ENCODE measurements around the gene SLC12A5.

The SLC12A5 gene

GRCh38 chr20:46006022-46006705 lies 22.9 kb upstream of the SLC12A5 start:
- no peak for DNase-seq (ENCODE audit: low read depth in 3 of 3)

GRCh38 chr20:46006964-46007363 lies 22.1 kb upstream of the SLC12A5 start:
- no peak for DNase-seq (ENCODE audit: low read depth in 3 of 3)

- no peak for DNase-seq (ENCODE audit: low read depth in 3 of 3)
Measured at GRCh38 chr20:46007671-46008070, 21.3 kb upstream of the SLC12A5 start.

- no peak for DNase-seq (ENCODE audit: low read depth in 3 of 3)
Measured at GRCh38 chr20:46009816-46010215, 19.2 kb upstream of the SLC12A5 start.

GRCh38 chr20:46010491-46011391 lies 18.3 kb upstream of the SLC12A5 start:
- peak in 2 of 3 experiments; percentile 29 to 43 for DNase-seq (ENCODE audit: low read depth in 3 of 3)

GRCh38 chr20:46011631-46012482 lies 17.2 kb upstream of the SLC12A5 start:
- peak in 1 of 3 experiments; percentile 58 for DNase-seq (ENCODE audit: low read depth in 3 of 3)

- DNase-seq (ENCODE audit: low read depth in 3 of 3), result no peak
Measured at GRCh38 chr20:46012921-46013320, 16.1 kb upstream of the SLC12A5 start.

- DNase-seq (ENCODE audit: low read depth in 3 of 3), result no peak
Measured at GRCh38 chr20:46013322-46013828, 15.6 kb upstream of the SLC12A5 start.

GRCh38 chr20:46013829-46014516 lies 15.0 kb upstream of the SLC12A5 start:
- peak; percentile 44 to 70 (median 47) for DNase-seq (ENCODE audit: low read depth in 3 of 3)

- DNase-seq (ENCODE audit: low read depth in 3 of 3), result no peak
Measured at GRCh38 chr20:46014517-46015396, 14.3 kb upstream of the SLC12A5 start.

GRCh38 chr20:46017272-46017671 lies 11.7 kb upstream of the SLC12A5 start:
- no peak for DNase-seq (ENCODE audit: low read depth in 3 of 3)

- no peak for DNase-seq (ENCODE audit: low read depth in 3 of 3)
Measured at GRCh38 chr20:46018112-46018511, 10.9 kb upstream of the SLC12A5 start.

GRCh38 chr20:46018611-46019010 lies 10.4 kb upstream of the SLC12A5 start:
- no peak for DNase-seq (ENCODE audit: low read depth in 3 of 3)

GRCh38 chr20:46020555-46020954 lies 8.5 kb upstream of the SLC12A5 start:
- DNase-seq (ENCODE audit: low read depth in 3 of 3), result no peak

- peak in 1 of 3 experiments; percentile 60 for DNase-seq (ENCODE audit: low read depth in 3 of 3)
Measured at GRCh38 chr20:46021361-46022359, 7.4 kb upstream of the SLC12A5 start.

GRCh38 chr20:46022411-46023147 lies 6.4 kb upstream of the SLC12A5 start:
- DNase-seq (ENCODE audit: low read depth in 3 of 3), result peak; percentile 51 to 73 (median 59)

- no peak for DNase-seq (ENCODE audit: low read depth in 3 of 3)
Measured at GRCh38 chr20:46023148-46023484, 5.9 kb upstream of the SLC12A5 start.

- no peak for DNase-seq (ENCODE audit: low read depth in 3 of 3)
Measured at GRCh38 chr20:46023999-46024398, 5.0 kb upstream of the SLC12A5 start.

Measured in stimulated activated CD4-positive, alpha-beta T cell treated with anti-CD3 and anti-CD28 coated beads, TNF-alpha, amount 100 ng/mL, for 24 hours (primary cell).